GM18502 (cell line): ENCODE measurements around the gene OPCML.

Experiments used
- ATAC-seq: cut with Tn5 transposase; IDR thresholded peaks from one replicate; pipeline ENCODE4 v1.9.1; 2021; ENCODE audit warnings: mild to moderate bottlenecking; ENCODE audit not compliant: unreplicated experiment, poor library complexity

The OPCML gene

DNA sequence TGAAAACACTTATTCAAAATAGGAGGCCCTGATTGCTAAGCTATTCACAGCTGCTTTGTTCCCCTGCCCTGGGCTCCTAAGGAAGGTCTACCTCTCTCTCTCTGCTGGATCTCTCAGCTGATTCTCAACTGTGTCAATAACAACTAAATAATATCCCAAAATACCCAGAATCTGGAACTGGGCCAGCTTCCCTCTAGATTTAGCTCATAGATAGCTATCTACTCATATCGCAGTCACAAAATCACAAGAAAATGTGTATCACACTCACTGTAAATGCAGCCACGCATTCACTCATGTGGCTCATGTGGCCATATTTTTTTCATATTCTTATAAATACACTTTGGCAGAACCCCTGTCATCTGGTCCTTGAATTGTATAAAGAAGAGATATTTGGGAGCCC is 555.1 kb downstream of the OPCML start:
- ATAC-seq = no peak

DNA sequence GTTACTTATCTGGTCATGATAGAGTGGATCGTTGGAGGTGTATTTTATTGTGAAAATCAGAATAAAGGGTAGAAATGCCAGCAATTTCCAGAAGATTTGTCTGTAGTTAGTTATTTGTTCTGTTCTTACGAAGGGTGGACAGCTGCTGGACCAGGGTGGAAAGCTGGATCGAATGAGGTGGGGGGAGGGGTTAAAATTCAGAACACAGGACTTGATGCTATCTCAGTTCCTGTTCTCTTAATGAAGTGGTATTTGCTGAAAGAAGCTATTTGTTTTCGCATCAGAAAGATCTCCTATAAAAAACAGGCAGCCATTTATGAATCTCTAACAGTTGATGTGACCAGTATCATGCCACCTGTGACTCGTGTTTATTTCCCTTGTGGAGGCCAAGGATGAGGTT is 556.2 kb downstream of the OPCML start:
- no peak for ATAC-seq

DNA sequence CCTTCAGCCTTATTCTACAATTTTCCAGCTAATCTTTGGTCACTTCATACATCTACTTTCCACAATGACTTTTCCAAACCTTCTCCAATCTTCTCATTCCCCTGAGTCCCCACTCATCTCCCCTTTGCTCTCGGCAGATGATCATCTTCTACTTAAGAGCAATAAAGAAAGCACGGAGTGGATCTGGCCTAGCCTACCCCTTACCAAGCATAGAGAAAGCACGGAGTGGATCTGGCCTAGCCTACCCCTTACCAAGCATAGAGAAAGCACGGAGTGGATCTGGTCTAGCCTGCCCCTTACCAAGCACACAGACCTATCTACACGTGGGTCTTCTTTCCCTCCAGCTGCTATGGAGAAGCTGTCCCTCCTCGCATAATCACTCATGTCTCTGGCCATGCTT is 558.6 kb downstream of the OPCML start:
- ATAC-seq = no peak

DNA sequence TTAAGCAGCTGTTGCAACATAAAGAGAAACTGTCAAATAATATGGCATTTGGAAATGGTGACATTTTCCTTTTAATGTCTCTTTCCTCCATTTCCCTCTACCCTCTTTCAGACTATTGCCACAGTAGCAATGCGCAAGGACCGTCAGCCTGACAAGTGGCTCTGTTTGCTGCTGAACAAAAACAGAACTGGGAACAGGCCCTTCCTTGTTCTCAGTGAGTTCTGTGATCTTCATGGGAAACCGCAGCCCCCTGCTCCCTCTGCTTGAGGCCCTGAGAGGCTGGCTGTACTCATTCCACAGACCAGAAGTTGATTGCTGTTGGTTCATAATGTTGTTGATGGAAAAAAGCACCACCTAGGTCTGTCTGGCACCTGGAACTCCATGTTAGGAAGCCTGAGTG is 559.7 kb downstream of the OPCML start:
- ATAC-seq = no peak

DNA sequence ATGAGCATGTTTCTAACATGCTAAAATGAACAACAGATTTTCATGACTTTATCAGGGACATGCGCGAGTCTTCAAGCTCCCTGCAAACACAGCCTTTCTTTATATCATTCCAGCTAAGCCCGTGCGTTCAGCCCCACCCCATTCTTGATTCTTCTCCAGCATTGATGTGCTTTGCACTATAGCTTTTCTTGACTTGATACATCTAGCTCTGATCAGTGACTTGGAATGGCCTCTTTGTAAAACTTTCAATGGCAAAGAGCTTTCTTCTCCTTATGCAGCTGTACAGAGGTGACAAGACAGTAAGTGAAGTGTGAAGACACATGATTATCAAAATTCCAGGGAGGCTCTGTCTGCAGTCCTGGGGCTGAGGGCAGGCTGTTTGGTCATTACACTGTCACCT is 561.0 kb downstream of the OPCML start:
- ATAC-seq = no peak

DNA sequence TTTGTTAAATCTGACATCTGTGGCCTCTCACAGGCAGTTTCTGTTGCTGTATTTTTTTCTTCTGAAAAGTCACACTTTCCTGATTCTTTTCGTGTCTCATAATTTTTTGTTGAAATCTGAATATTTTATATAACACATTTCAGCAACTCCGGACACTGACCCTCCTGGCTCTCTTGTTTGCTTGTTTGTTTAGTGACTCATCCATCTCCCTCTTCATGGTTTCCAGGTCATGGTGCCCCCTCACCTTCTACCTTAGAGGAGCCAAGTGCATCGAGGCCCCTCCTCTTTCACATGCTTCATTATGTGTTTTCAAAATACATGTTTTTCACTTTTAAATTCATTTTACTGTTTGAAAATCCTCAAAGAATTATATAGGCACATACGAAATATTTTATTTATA is 562.4 kb downstream of the OPCML start:
- ATAC-seq = no peak

DNA sequence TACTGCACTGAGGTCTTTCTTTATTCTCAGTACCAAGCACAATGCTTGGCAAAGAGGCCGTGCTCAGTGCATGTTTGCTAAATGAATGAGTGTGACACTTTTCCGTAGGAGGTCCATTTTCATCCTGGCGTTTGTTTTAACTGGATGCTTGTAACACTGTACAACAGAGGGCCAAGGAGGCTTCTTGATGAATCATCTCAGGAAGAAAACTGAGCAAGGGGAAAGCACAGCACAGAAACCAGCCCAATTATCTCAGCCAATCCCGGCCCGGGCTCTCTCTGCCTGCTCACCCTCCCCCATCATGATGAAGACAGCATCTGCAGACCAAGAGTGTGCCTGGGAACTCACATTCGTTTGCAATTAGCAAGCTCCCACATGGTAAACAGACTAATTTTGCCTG is 570.3 kb downstream of the OPCML start:
- no peak for ATAC-seq

DNA sequence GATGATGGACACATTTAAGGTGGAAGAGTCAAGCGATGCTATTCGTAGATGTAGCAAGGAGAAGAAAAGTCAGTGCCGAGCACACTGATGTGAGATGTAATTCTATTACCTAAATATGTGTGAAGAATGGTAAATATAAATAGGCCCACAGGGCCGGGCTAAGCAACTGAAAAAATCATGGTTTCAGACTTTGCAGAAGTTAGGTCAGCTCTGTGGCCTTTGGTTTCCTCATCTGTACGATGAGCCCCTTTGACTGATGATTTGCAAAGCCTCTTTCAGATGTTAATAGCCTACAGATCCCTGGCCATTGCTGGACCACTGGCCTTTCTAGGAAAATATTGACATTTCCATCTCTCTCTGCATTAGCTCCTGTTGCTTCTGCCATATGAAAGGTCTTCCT is 570.8 kb downstream of the OPCML start:
- no peak for ATAC-seq

DNA sequence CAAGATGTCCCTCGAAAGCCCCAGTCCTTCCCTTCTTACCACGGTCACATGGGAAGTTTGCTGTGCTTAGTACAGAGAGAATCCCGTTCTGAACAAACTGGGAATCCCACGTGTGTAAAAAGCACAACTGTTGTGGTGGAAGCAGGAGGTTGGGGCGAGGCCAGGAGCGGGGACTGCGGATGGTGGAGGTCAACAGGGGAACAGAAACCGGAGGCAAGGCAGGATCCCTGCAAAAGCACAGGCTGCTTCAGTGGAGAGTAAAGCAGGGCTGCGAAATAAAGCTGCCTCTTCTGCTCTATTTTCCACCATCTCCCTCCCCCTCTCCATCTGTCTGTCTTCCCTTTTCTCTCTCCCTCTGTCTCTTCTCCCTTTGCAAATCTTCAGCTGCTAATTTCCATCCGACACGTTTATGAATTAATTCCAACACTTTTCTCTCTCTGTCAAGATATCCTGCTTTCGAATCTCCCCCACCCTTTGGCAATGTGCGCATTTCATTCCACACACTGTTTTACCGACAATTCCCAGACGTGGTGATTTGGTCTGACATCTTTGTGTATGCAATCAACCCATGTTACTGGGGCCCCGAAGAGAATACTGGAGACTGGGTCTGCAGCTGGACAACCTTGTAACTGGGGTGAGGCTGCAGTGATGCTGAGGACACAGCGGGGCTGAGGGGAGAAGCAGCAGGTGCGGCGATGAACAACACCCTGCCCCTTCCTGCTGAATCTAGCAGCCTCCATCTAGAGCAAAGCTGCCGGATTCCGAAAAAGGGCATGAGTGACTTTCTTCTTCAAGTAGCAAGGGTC is 571.8 kb downstream of the OPCML start:
- ATAC-seq = no peak

DNA sequence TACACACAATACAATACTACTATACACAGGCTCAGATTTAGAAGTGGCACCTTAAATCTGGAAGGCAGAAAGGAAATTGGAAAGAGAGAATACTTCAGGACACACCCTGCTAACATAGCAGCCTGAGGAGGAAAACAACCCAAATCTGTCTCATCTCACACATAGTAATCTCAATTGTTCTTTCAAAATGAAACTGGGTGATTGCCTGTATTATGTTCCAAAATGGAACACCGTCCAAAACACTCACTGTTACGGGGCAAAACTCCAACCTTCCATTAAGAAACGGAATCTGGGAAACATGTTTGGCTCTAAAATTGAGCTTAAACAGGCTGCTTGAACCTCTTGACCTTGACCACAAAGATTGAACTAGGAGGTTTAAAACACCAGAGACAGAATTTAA is 572.6 kb downstream of the OPCML start:
- ATAC-seq = no peak

DNA sequence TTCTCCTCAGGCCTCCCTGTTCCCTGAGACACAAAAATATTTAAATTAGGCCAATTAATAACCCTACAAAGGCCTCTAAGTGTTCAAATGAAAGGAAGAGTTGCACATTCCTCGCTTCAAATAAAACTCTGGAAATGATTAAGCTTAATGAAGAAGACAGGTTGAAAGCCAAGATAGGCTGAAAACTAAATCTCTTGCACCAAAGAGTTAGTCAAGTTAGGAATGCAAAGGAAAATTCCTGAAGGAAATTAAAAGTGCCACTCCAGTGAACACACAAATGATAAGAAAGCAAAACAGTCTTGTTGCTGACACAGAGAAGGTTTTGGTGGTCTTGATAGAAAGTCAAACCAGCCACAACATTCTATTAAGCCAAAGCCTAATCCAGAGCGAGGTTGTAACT is 574.4 kb downstream of the OPCML start:
- ATAC-seq = no peak

DNA sequence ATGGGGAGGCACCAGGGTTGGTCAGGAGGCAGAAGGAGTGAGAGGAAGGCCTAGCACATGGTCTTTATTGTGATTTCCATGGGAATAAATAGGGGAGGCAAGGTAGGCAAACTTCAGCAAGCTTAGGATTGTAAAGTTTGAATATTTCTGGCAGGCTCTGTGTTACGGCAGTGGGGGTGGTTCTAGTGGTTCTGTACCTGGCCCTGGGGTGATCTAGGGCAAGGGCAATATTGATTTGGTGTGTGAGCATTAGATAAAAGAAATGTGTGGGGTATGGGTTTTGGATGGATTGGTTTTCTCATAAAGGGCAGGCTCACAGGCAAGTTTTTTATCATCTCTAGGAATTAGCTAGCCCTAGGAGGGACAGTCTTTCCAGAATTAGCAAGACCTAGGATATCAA is 584.0 kb downstream of the OPCML start:
- ATAC-seq = no peak

DNA sequence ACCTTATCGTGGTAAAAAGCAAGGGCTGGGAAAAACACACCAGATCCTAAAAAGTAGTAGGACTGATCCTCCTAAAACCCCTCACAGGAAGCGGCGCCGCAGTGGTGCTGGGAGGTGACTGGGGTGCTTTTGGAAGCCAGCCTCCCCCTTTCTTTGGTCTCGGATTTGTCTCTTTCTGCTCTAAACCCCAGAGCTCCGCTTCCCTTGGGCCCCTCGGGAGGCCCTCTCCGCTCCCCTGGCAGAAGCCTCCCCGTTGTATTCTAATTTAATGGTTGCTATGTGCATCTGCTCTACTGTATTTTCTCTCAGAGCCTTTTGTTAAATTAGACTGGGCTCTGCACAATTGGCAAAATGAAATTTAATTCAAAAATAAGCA is 587.7 kb downstream of the OPCML start:
- ATAC-seq = no peak

DNA sequence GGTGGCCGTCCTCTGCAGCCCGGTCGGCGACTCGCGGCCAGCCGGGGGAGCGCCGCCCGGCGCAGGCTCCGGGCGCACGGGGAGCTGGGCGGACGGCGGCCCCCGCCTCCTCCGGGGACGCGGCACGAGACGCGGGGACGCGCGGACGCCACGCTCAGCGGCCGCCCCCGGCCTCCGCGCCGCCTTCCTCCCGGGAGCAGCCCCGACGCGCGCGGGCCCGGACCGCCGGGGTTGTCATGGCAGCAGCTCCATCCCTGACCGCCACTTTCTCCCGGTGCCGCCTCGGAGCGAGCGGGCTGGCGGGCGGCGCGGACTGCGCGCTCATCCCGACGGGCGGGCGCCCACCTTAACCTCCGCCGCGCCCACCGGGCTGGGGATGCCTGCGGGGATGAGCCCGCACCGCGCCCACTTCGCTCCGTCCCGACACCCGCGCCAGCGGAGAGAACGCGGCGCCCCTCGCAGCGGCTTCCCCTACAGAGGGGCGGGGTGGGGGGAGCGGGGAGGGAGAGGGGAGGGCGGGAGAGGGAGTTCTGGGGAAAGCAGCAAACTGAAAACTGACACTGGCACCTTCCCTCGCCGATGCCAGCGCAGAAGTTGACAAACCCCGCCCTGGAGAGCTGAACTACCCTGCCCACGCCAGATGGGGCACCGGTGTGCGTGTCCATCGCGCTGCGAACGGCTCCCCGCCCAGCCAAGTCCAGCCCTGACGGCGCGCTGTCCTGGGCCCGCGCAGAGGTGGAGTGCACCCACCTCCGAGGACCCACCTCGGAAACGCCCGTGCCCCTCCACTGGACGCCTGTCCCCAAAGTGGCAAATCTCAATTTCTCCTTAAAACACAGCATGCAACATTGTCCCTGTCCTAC is 588.4 kb downstream of the OPCML start:
- ATAC-seq = no peak

DNA sequence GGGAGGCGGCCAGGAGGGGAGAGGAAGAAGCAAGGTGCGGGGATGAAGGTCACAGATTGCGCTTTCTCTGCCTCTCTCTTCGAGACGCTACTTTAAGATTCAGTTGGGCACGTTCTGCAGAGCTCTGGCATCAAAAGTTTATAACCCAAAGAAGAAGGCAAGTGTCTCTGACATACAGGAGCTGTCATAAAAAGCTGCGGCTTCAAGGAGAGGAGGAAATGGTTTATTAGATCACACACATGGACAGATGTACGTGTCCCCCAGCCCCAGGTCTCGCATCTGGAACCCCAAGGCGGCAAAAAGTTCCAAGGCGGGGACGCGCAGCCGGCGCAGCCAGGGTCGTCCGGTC is 589.0 kb downstream of the OPCML start:
- no peak for ATAC-seq

DNA sequence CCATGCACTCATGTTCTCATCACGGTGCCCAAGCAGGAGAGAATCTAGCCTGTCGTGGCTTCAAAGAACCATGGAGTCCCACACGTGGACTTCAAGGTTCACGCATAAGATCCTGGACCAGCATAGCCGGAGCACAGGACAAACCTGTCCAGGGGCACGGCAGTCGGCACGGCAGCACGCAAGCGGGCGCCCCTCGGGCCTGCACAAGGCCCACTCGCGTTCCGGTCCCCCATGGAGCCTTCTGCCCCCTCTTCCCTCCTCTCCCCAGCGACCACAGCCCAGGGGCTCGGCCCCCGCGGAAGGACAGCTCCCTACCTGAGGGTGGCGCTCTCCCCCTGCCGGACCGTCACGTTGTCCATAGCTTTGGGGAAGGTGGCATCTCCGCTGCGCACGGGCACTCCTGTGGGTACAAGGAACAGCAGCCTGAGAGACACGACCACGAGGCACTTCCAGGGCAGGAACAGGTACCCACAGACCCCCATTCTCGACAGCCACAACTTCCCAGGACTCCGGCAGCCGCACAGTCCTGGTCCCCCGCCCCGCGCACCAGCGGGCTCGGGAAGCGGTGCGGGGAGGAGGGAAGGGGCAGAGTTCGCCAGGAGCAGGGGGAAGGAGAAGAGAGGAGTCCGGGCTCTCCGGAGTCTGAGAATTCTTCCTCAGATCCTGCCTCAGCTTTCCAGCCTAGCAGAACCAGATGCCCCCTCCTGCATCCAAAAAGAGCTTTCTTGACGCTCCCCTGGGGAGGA is 589.5 kb downstream of the OPCML start:
- ATAC-seq = no peak

DNA sequence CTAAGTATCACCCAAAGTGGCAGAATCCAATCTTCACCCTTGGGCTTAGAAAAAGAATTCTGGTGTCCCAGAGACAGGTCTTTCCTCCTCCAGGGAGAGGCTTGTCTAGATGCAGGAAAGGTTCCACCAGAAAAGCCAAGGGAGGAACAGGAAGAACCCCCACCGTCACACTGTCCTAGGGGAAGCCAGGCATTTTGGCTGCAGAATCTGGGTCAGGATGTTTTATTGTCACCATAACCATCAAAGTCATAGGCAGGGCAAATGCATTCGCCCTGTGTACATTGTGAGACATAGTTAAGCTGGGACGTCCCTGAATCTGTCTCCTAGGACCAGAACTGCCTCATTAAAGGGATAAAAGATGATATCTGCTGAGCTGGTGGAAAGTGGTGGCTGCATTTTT is 590.5 kb downstream of the OPCML start:
- ATAC-seq = no peak

DNA sequence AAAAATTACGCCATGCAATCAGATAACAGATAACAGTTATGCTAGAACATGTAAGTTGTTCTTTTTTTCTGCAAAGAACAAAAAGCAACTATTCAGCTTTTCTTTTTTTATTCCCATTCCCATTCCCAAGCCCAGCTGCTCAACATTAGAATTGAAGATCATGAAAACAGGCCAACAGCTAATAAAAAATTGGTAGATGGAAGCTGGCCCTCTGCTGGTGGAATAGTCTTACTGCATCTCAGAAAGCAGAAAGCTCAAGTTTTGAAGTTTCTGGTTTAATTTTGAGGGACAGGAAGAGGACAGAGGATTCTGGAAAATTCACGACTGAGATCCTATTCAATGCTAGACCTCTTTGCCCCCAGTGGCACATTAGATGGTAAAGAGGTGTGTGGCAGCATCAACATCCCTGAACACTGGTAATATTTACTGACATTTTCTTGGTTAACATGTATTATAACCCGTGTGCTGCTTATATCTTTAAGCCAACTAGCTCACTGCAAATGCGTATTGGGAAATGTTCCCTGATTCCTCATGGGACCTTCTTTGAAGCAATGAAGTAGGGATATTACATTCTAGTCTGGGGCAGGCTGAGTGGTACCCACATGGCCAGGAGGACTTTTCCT is 591.2 kb downstream of the OPCML start:
- no peak for ATAC-seq

DNA sequence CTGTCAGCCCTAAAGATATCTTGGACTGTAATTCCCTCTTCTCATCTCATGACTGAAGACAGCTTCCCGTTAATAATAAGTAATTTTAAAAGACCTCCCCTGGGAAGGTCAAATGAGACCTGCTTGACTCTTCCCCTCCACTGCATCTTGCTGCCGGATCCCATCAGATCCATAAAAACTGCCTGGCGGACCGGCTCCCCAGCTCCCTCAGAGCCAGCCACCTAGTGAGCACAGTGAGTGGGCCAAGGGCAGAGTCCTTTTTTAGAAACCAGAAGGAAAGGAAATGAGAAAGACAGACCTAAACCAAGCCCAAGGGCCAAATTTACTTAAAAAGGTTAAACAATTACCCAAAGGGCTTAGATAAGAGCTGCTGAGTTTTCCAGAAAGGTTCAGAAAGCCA is 595.3 kb downstream of the OPCML start:
- no peak for ATAC-seq

DNA sequence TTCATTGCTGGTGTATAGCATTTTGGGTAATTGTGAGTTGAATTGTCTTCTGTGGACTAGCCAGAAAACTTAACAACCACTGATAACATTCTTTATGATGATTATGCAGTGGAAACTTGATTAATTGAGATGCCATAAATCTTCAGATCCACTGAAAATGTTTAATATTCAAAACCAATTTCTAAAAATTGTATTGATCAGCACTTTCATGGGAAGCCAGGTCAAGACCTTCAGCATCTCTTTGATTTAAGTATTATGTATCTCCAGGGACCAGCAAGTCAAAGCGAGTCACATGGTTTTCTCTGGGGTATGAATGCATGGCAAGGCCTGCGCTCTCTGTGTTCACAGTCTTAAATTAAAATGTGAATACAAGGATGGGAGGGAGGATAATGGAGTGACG is 596.9 kb downstream of the OPCML start:
- ATAC-seq = no peak

DNA sequence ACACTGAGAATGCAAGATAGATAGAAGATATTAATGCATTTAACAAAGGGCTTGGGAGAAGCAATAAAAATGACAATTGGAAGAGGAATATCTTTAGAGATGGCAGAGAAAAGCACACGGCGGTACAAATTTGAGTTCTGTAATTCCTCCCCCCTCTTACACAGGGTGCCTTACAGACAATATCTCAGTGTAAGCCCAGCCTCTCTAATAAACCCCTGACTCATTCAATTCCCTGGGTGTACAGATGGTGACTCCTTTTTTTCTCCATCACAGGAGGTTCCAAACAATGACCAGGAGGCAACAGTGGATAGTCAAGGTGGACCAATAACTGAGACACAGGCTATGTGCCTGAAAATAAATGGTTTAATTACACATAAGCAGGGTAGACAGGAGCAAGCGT is 598.6 kb downstream of the OPCML start:
- ATAC-seq = no peak
